HepG2 (cell line): ENCODE data around the gene CADM1. TPM values are rescaled to one million over a fixed set of nuclear protein-coding genes. Genes with fewer than 3 reads are reported as not detected.

Experiments
- ATF7 ChIP-seq, 2 experiments: fragments of 450-650 bp in 1 of 2; sonication (generic) in 1 of 2; formaldehyde crosslinking in 1 of 2; IDR thresholded peaks; 2 replicates each; pipeline versions ENCODE4 v1.4.0 to v1.6.1; 2016 to 2020; ENCODE audit warnings: antibody characterized with exemption in 1 of 2, mild to moderate bottlenecking in 1 of 2, missing genetic modification reagents in 1 of 2
- ATM ChIP-seq: fragments of 450-650 bp; IDR thresholded peaks from 2 replicates; pipeline ENCODE4 v1.7.1; 2017; ENCODE audit warnings: mild to moderate bottlenecking, borderline replicate concordance
- BCL6 ChIP-seq: IDR thresholded peaks from 2 replicates; pipeline ENCODE4 v1.6.1; 2016; ENCODE audit warnings: missing genetic modification reagents, missing compliant biosample characterization
- CBFB ChIP-seq: sonication (generic); formaldehyde crosslinking; IDR thresholded peaks from 2 replicates; pipeline ENCODE4 v1.4.0; 2020; ENCODE audit warnings: missing genetic modification reagents
- NR2F1 ChIP-seq, 2 experiments: fragments of 450-650 bp in 1 of 2; formaldehyde crosslinking in 1 of 2; IDR thresholded peaks; 2 replicates each; pipeline versions ENCODE4 v1.5.0 to v1.6.1; 2016 to 2020; ENCODE audit warnings: mild to moderate bottlenecking in 1 of 2, missing compliant biosample characterization in 1 of 2, missing genetic modification reagents in 1 of 2, moderate library complexity in 1 of 2
- PCBP2 ChIP-seq: fragments of 200-400 bp; formaldehyde crosslinking; optimal IDR thresholded peaks from 2 replicates; pipeline ENCODE3; 2018; ENCODE audit warnings: low read length, low read depth; ENCODE audit not compliant: poor library complexity, severe bottlenecking
- RBFOX2 ChIP-seq: fragments of 200-400 bp; formaldehyde crosslinking; IDR thresholded peaks from 2 replicates; pipeline ENCODE4 v1.6.1; 2017; ENCODE audit warnings: low read depth, mild to moderate bottlenecking, low read length
- RBM22 ChIP-seq: fragments of 200-400 bp; formaldehyde crosslinking; optimal IDR thresholded peaks from 2 replicates; pipeline ENCODE3; 2017; ENCODE audit warnings: mild to moderate bottlenecking, low read length, moderate library complexity
- RXRB ChIP-seq: IDR thresholded peaks from 2 replicates; pipeline ENCODE4 v1.6.1; 2016; ENCODE audit warnings: borderline replicate concordance, missing genetic modification reagents, missing compliant biosample characterization
- SCMH1 ChIP-seq: sonication (generic); formaldehyde crosslinking; IDR thresholded peaks from 2 replicates; pipeline ENCODE4 v1.9.0; 2021; ENCODE audit warnings: missing genetic modification reagents, mild to moderate bottlenecking, borderline replicate concordance
- SIN3B ChIP-seq: fragments of 150-350 bp; IDR thresholded peaks from 2 replicates; pipeline ENCODE4 v1.6.1; 2014; ENCODE audit warnings: low read length
- SMAD9 ChIP-seq: sonication (generic); formaldehyde crosslinking; IDR thresholded peaks from 2 replicates; pipeline ENCODE4 v1.5.1; 2020; ENCODE audit warnings: mild to moderate bottlenecking, missing genetic modification reagents
- TBL1XR1 ChIP-seq: fragments of 150-350 bp; IDR thresholded peaks from 2 replicates; pipeline ENCODE4 v1.6.1; 2014; ENCODE audit warnings: borderline replicate concordance, low read length; ENCODE audit not compliant: partially characterized antibody
- ZFP90 ChIP-seq: sonication (generic); formaldehyde crosslinking; IDR thresholded peaks from 2 replicates; pipeline ENCODE4 v1.8.0; 2022; ENCODE audit warnings: missing genetic modification reagents, mild to moderate bottlenecking, inconsistent platforms, borderline replicate concordance
- ZNF274 ChIP-seq: sonication (generic); formaldehyde crosslinking; IDR thresholded peaks from 2 replicates; pipeline ENCODE4 v1.5.1; 2020; ENCODE audit warnings: mild to moderate bottlenecking, missing genetic modification reagents
- ZNF883 ChIP-seq: sonication (generic); formaldehyde crosslinking; IDR thresholded peaks from 2 replicates; pipeline ENCODE4 v1.5.1; 2020; ENCODE audit warnings: mild to moderate bottlenecking, missing genetic modification reagents; ENCODE audit errors: not compliant biosample characterization
- polyA plus RNA-seq, 8 experiments: library from polyadenylated mRNA; depleted of rRNA in 3 of 8; stranded (reverse) in 7 of 8; unstranded in 1 of 8; fragments of >200 nt; fragmentation: Illumina TruSeq in 4 of 8; extraction: Trizol in 4 of 8; gene quantifications; 2 replicates each; pipeline versions ENCODE4 v1.2.1 to v1.2.3, GENCODE V29; 2011 to 2016; ENCODE audit warnings: low read depth in 4 of 8, missing spikeins in 1 of 8, mixed read lengths in 1 of 8; ENCODE audit not compliant: insufficient read depth in 1 of 8
- total RNA-seq, 5 experiments: library from RNA; depleted of rRNA; stranded (reverse); fragments of >200 nt; fragmentation: Illumina TruSeq; extraction: Trizol; gene quantifications; 2 replicates each; pipeline ENCODE4 v1.2.3, GENCODE V29; 2016; ENCODE audit warnings: low read depth in 1 of 5
- TF ChIP-seq, protein P1 (sequence below): sonication (generic); formaldehyde crosslinking; IDR thresholded peaks from 2 replicates; pipeline ENCODE4 v1.4.0; 2020; ENCODE audit warnings: missing genetic modification reagents
- TF ChIP-seq, protein P2 (sequence below): sonication (generic); formaldehyde crosslinking; IDR thresholded peaks from 2 replicates; pipeline ENCODE4; 2020; ENCODE audit warnings: missing genetic modification reagents, mild to moderate bottlenecking, borderline replicate concordance
- TF ChIP-seq, protein P3 (sequence below): sonication (generic); formaldehyde crosslinking; IDR thresholded peaks from 2 replicates; pipeline ENCODE4 v1.4.0; 2020; ENCODE audit warnings: mild to moderate bottlenecking, missing genetic modification reagents

CADM1 gene
- total and polyA plus RNA-seq, 2 of the 13 experiments (the other 11 are each of a cell fraction or from before 2014, with no cell fraction given): 71.3 to 122 TPM

DNA sequence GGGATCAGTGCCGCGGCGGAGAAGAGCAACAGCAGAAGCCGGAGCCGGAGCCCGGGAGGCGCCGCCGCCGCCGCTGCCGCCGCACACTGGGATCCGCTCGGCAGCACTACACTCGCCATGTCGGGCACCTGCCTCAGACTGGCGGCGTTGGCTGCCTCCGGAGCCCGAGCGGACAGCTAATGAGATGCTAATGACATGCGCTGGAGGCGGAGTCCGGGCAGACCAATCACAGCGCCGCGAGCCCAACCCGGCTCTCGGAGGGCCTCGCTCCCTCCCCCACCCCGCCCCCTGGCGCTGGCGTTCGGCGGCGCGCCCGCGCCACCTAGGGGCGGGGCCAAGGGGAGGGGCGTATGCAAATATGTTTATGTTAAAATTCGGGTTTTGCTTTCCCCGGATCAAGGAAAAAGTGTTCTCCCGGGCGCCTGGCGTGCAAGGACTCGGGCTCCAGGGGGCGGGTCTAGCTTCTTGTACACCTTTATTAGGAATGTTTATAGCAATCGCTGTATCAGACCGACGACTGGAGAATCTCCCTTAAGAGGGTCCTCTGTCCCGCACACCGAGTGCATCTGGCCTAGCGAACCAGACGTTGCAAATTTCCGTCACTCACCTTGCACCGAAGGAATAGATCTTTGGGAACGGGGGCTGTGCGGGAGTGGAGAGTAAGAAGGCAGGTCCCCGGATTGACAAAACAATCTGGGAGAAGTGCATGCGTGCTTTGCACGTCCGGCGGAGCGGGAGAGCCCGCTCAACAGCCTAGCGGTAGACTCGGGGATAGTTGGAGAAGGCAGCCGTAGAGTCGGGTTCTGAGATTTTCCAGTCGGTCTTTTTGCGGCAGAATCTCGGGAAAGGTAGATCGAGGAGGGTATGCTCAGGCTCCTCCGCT, at the start of gene CADM1 (continued):
- TF ChIP-seq ATM: no peak
- TF ChIP-seq RBFOX2: peak; percentile 93
- TF ChIP-seq TBL1XR1: peak; percentile 5
- TF ChIP-seq, protein P1, sequence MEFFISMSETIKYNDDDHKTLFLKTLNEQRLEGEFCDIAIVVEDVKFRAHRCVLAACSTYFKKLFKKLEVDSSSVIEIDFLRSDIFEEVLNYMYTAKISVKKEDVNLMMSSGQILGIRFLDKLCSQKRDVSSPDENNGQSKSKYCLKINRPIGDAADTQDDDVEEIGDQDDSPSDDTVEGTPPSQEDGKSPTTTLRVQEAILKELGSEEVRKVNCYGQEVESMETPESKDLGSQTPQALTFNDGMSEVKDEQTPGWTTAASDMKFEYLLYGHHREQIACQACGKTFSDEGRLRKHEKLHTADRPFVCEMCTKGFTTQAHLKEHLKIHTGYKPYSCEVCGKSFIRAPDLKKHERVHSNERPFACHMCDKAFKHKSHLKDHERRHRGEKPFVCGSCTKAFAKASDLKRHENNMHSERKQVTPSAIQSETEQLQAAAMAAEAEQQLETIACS (CRISPR knock-in tag): peak; percentile 66
- TF ChIP-seq, protein P2, sequence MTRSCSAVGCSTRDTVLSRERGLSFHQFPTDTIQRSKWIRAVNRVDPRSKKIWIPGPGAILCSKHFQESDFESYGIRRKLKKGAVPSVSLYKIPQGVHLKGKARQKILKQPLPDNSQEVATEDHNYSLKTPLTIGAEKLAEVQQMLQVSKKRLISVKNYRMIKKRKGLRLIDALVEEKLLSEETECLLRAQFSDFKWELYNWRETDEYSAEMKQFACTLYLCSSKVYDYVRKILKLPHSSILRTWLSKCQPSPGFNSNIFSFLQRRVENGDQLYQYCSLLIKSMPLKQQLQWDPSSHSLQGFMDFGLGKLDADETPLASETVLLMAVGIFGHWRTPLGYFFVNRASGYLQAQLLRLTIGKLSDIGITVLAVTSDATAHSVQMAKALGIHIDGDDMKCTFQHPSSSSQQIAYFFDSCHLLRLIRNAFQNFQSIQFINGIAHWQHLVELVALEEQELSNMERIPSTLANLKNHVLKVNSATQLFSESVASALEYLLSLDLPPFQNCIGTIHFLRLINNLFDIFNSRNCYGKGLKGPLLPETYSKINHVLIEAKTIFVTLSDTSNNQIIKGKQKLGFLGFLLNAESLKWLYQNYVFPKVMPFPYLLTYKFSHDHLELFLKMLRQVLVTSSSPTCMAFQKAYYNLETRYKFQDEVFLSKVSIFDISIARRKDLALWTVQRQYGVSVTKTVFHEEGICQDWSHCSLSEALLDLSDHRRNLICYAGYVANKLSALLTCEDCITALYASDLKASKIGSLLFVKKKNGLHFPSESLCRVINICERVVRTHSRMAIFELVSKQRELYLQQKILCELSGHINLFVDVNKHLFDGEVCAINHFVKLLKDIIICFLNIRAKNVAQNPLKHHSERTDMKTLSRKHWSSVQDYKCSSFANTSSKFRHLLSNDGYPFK (CRISPR knock-in tag): peak; percentile 53; the same call in 1 of the 2 replicates
- TF ChIP-seq ZFP90: peak; percentile 100
- TF ChIP-seq RXRB (CRISPR knock-in tag): 0 out of 2 replicates have a peak, but pooled peaks have one; percentile 54
- TF ChIP-seq ZNF883 (CRISPR knock-in tag): peak; percentile 26
- TF ChIP-seq BCL6 (CRISPR knock-in tag): peak; percentile 3; the same call in 1 of the 2 replicates
- TF ChIP-seq ZNF274 (CRISPR knock-in tag): no peak
- TF ChIP-seq, protein P3, sequence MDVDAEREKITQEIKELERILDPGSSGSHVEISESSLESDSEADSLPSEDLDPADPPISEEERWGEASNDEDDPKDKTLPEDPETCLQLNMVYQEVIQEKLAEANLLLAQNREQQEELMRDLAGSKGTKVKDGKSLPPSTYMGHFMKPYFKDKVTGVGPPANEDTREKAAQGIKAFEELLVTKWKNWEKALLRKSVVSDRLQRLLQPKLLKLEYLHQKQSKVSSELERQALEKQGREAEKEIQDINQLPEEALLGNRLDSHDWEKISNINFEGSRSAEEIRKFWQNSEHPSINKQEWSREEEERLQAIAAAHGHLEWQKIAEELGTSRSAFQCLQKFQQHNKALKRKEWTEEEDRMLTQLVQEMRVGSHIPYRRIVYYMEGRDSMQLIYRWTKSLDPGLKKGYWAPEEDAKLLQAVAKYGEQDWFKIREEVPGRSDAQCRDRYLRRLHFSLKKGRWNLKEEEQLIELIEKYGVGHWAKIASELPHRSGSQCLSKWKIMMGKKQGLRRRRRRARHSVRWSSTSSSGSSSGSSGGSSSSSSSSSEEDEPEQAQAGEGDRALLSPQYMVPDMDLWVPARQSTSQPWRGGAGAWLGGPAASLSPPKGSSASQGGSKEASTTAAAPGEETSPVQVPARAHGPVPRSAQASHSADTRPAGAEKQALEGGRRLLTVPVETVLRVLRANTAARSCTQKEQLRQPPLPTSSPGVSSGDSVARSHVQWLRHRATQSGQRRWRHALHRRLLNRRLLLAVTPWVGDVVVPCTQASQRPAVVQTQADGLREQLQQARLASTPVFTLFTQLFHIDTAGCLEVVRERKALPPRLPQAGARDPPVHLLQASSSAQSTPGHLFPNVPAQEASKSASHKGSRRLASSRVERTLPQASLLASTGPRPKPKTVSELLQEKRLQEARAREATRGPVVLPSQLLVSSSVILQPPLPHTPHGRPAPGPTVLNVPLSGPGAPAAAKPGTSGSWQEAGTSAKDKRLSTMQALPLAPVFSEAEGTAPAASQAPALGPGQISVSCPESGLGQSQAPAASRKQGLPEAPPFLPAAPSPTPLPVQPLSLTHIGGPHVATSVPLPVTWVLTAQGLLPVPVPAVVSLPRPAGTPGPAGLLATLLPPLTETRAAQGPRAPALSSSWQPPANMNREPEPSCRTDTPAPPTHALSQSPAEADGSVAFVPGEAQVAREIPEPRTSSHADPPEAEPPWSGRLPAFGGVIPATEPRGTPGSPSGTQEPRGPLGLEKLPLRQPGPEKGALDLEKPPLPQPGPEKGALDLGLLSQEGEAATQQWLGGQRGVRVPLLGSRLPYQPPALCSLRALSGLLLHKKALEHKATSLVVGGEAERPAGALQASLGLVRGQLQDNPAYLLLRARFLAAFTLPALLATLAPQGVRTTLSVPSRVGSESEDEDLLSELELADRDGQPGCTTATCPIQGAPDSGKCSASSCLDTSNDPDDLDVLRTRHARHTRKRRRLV (CRISPR knock-in tag): peak; percentile 99
- no peak for TF ChIP-seq RBM22
- no peak for TF ChIP-seq SCMH1 (CRISPR knock-in tag)
- TF ChIP-seq PCBP2: no peak
- TF ChIP-seq ATF7 (IDR thresholded peaks at IDR 0.05): no peak
- TF ChIP-seq ATF7 (CRISPR knock-in tag; IDR thresholded peaks at IDR 0.05): 0 out of 2 replicates have a peak, but pooled peaks have one; percentile 13
- peak; percentile 12; the same call in 1 of the 2 replicates for TF ChIP-seq SIN3B
- TF ChIP-seq SMAD9 (CRISPR knock-in tag): 0 out of 2 replicates have a peak, but pooled peaks have one; percentile 50
- no peak for TF ChIP-seq NR2F1 (CRISPR knock-in tag; IDR thresholded peaks at IDR 0.05)
- TF ChIP-seq CBFB (CRISPR knock-in tag): no peak
